GM12873 (cell line): ENCODE data around the gene CRYBA4.

Source experiments
- TF ChIP-seq, protein P1 (sequence below): IDR thresholded peaks from 2 replicates; pipeline ENCODE4 v1.5.1; 2012; ENCODE audit warnings: low read depth, mild to moderate bottlenecking, moderate library complexity, low read length, control low read depth; ENCODE audit not compliant: insufficient read depth; ENCODE audit errors: missing control alignments

CRYBA4 gene

DNA sequence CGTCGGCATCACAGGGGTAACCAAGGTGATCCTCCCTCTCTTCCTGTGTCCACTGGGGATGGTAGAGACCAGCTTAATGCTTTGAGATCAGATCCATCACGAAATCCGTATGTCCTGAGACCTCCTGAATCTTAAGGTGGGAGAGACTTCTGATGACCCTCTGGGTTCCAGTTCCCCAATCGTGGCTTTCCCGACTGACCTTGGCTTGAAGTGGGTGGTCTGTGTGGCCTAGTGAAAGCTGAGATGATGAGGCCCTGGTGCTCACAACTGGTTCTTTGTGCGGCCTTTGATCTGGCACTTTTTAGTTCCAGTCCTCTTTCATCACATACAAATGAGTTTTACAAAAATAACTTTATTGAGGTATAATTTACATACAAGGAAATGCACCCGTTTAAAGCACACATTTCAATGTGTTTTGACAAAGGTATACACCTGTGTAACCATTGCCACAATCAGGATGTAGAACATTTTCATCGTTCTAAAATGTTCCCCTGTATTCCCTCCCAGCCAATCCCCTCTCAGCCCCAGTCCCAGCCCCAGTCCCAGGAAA, 41.7 kb downstream of the CRYBA4 start:
- TF ChIP-seq, protein P1, sequence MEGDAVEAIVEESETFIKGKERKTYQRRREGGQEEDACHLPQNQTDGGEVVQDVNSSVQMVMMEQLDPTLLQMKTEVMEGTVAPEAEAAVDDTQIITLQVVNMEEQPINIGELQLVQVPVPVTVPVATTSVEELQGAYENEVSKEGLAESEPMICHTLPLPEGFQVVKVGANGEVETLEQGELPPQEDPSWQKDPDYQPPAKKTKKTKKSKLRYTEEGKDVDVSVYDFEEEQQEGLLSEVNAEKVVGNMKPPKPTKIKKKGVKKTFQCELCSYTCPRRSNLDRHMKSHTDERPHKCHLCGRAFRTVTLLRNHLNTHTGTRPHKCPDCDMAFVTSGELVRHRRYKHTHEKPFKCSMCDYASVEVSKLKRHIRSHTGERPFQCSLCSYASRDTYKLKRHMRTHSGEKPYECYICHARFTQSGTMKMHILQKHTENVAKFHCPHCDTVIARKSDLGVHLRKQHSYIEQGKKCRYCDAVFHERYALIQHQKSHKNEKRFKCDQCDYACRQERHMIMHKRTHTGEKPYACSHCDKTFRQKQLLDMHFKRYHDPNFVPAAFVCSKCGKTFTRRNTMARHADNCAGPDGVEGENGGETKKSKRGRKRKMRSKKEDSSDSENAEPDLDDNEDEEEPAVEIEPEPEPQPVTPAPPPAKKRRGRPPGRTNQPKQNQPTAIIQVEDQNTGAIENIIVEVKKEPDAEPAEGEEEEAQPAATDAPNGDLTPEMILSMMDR: no peak

DNA sequence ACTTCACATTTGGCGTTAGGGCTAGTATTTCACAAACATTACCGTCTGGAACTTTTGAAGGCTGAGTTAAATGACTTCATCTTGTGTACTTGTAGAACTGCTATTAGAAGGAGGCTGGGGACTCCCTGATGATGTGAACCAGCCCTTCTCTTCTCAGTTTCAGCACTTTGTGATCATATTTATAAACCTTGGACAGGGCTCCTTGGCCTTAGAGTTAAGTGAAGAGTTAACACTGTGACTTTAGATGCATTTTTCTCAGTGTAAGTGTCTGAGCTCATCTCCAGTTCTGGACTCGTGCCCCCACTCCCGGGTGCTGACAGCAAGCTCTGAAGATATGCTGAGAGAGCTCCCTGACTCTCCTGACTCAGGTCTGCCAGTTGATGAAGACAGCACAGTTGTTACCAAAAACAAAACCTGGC, 44.1 kb downstream of the CRYBA4 start:
- TF ChIP-seq, protein P1: no peak

DNA sequence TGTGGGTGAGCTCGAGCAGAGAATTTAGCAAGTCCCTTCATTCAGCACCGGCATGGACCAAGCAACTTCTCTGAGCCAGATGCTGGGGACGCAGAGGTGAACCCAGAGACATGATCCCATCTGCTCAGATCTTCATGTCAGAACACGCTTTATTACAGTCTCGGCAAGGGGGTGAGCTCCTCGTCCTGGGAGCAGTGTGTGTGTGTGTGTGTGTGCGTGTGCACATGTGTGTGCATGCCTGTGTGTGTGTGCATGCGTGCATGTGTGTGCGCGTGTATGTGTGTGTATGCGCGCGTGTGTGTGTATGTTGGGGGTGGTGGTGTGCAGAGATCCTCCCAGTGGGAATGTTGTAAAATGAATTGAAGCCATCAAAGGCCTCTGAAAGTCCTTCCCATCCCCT, 45.4 kb downstream of the CRYBA4 start:
- TF ChIP-seq, protein P1: no peak

DNA sequence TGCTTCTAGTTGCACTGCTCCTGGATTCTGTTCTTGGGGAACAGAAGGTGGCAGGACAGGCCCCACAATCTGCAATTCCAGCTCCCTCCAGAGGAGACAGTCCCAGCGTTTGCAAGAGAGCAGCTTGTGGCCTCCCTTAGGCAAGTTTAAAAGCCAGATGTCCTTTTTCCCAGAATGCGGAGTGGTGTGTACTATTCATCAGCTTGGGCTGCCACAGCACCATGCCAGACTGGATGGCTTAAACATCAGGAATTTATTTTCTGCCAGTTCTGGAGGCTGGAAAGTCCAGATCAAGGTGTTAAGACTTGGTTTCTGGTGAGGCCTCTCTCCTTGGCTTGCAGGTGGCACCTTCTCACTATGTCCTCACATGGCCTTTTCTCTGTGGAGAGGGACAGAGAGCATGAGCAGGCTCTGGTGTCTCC, 47.3 kb downstream of the CRYBA4 start:
- TF ChIP-seq, protein P1: peak; percentile 68

DNA sequence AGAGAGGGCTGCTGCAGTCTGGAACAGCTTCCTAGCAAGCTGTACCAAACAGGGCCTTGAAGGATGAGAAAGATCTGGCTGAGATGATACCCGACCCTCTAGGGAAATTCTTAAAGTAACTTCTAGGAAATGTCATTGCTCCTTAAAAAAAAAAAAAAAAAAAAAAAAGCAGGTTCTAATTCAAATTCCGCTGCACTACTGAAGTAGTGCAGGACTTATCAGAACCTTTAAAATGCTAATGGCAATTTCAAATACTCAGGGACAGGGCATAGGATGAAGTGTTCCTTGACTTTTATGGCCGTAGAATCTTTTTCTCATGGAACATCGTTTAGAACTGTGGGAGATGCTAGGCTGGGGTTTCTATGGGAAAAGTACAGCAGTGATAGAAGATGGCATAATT, 48.7 kb downstream of the CRYBA4 start:
- TF ChIP-seq, protein P1: no peak

DNA sequence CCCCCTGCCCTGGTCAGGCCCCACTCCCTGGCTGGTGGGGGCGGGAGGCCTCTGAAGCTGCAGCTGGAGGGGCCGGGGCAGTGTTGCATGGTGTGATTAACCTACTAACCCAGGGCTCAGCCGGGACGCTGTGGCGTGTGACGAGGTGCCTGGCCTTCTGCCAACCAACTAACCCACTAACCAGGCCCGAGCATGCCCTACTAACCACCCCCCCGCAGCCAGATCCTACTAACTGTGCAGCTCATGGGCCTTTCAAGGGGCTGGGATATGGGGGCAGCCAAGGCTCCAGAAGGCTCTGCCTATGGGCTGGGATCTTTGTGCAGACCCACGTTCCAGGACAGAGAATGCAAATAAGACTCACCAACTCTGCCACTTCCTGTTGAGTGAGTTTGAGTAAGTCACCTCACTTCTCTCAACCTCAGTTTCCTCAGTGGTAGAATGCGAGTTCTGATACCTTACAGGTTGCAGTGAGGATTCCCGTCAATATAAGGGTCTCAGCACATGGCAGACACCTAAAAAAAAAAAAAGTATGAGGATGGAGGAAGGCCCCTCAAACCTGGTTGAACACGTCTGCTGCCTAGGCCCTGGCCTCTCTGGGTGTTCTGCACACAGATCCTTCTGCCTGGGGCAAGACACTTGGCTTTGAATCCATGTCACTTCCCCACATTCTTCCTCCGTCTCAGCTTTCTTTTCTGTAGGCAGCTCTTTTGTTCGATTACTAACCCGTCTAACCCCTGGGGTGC, 49.7 kb downstream of the CRYBA4 start:
- TF ChIP-seq, protein P1: no peak

DNA sequence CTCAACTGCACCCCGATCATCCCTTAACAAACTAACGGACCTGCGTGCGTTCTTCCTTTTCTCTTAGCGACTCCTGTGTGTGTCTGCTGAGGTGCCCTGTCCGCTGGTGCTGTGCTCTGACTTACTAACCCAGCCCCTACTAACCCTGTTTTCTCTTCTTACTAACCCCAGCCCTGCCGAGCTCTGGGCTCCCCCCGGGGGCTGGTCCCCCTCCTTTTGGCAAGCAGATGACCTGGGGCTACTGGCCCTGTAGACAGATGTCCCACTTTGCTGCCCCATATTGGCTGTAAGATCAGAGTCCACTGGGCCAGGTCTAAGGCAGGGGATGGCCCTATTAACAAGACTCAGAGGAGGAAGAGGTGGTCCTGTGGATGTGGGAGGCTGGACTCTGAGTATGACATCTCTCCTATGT, 50.3 kb downstream of the CRYBA4 start:
- TF ChIP-seq, protein P1: no peak
